Activated CD4-positive, alpha-beta memory T cell treated with anti-CD3 and anti-CD28 coated beads for 36 hours (primary cell): ENCODE data around the gene ASIC1. TPM values are rescaled to one million over a fixed set of nuclear protein-coding genes. Genes with fewer than 3 reads are reported as not detected.
A peak's percentile ranks its signal among the peaks of the same experiment; 100 is the strongest.

Experiments
- CTCF ChIA-PET: fragments of 350-600 bp; sonication (Branson Sonifier 250); formaldehyde crosslinking; loops from one replicate; lab custom pipeline; 2021; ENCODE audit warnings: antibody characterized with exemption, inconsistent platforms; lab: Charles Lee
- POLR2A ChIA-PET: fragments of 350-600 bp; sonication (Branson Sonifier 250); formaldehyde crosslinking; loops from one replicate; lab custom pipeline; 2021; ENCODE audit warnings: antibody characterized with exemption; lab: Charles Lee
- DNase-seq: peaks from one replicate; pipeline ENCODE4 v3.0.0-alpha.2; 2020
- H3K27ac Mint-ChIP-seq: one replicate; pipeline ENCODE4 v1.8.0; 2021; ENCODE audit warnings: mixed read lengths
- H3K27me3 Mint-ChIP-seq: one replicate; pipeline ENCODE4 v1.8.0; 2021; ENCODE audit warnings: mixed read lengths
- H3K36me3 Mint-ChIP-seq: one replicate; pipeline ENCODE4 v1.8.0; 2021; ENCODE audit warnings: mixed read lengths
- H3K4me1 Mint-ChIP-seq: one replicate; pipeline ENCODE4 v1.8.0; 2021; ENCODE audit warnings: low read depth, mixed read lengths
- H3K4me3 Mint-ChIP-seq: one replicate; pipeline ENCODE4 v1.8.0; 2021; ENCODE audit warnings: mild to moderate bottlenecking, mixed read lengths
- H3K9me3 Mint-ChIP-seq: one replicate; pipeline ENCODE4 v1.8.0; 2021; ENCODE audit warnings: mixed read lengths
- intact Hi-C: fragments of 100-400 bp; cut with micrococcal nuclease; formaldehyde crosslinking; loops from one replicate; pipeline ENCODE4 v1.15.1; 2023
- total RNA-seq, 2 experiments: library from RNA; stranded (reverse); gene quantifications; one replicate each; pipeline ENCODE4 v1.2.3, GENCODE V29; 2021

Gene ASIC1
- total RNA-seq, 2 experiments from 2014 or later = 1.1 to 1.6 TPM

GRCh38 chr12:50110127-50110761 lies 52.8 kb downstream of the ASIC1 start:
- ChIA-PET POLR2A (interaction anchor here (2.2 to 4.1 kb wide), 3 partner anchors 8 to 56 kb away, joined by 8 to 34 read pairs (median 21); partner anchors contain the start of genes CERS5 and SMARCD1), CTCF (interaction anchor here (0.6 to 9.4 kb wide), 22 partner anchors 9 to 291 kb away, joined by 4 to 138 read pairs (median 17); partner anchors contain the start of genes CERS5, GPD1, LARP4 and SMARCD1)
- no peak overlapping the region for H3K27ac Mint-ChIP-seq
- H3K9me3 Mint-ChIP-seq = no peaks in the 10 kb centered on the region
- no peaks in the 10 kb centered on the region for H3K27me3 Mint-ChIP-seq
- peaks cover 6% of the 10 kb centered on the region for H3K36me3 Mint-ChIP-seq
- H3K4me1 Mint-ChIP-seq = peaks cover 24% of the 10 kb centered on the region
- peak; percentile 20 for DNase-seq
- intact Hi-C loops = loop anchor here (5.0 to 10.0 kb wide), 2 partner anchors 112 to 205 kb away; no protein-coding TSS in a partner anchor
- no peak overlapping the region for H3K4me3 Mint-ChIP-seq

GRCh38 chr12:50110762-50111351 lies 53.5 kb downstream of the ASIC1 start:
- Mint-ChIP-seq H3K27me3 (no peaks in the 10 kb centered on the region), H3K27ac (peak overlapping the region; percentile 18), H3K36me3 (peaks cover 11% of the 10 kb centered on the region), H3K4me3 (peak overlapping the region; percentile 92), H3K9me3 (no peaks in the 10 kb centered on the region), H3K4me1 (peaks cover 30% of the 10 kb centered on the region)
- intact Hi-C loops = loop anchor here (1.0 to 10.0 kb wide), 4 partner anchors 111 to 393 kb away; partner anchors contain the start of genes DIP2B and LARP4
- ChIA-PET CTCF (interaction anchor here (0.6 to 9.4 kb wide), 40 partner anchors 9 to 620 kb away, joined by 3 to 138 read pairs (median 10); partner anchors contain the start of genes BCDIN3D, CERS5, GPD1 and LARP4), POLR2A (interaction anchor here (1.1 to 4.1 kb wide), 9 partner anchors 9 to 112 kb away, joined by 3 to 34 read pairs (median 6); partner anchors contain the start of genes CERS5, RACGAP1 and SMARCD1)
- peak; percentile 19 for DNase-seq

GRCh38 chr12:50111395-50111692 lies 53.9 kb downstream of the ASIC1 start:
- ChIA-PET CTCF (interaction anchor here (0.6 to 9.4 kb wide), 49 partner anchors 10 to 876 kb away, joined by 3 to 138 read pairs (median 7); partner anchors contain the start of genes BCDIN3D, CERS5, GPD1 and LARP4), POLR2A (interaction anchor here (0.8 to 4.1 kb wide), 14 partner anchors 8 to 370 kb away, joined by 3 to 34 read pairs (median 6); partner anchors contain the start of genes CERS5, GPD1, LIMA1 and RACGAP1)
- H3K27ac Mint-ChIP-seq = peak overlapping the region; percentile 93
- peaks cover 14% of the 10 kb centered on the region for H3K36me3 Mint-ChIP-seq
- DNase-seq = no peak
- peaks cover 34% of the 10 kb centered on the region for H3K4me1 Mint-ChIP-seq
- intact Hi-C loops = loop anchor here (1.0 to 10.0 kb wide), 4 partner anchors 111 to 393 kb away; partner anchors contain the start of genes DIP2B and LARP4
- peak overlapping the region; percentile 92 for H3K4me3 Mint-ChIP-seq
- H3K27me3 Mint-ChIP-seq = no peaks in the 10 kb centered on the region
- H3K9me3 Mint-ChIP-seq = no peaks in the 10 kb centered on the region

- POLR2A ChIA-PET = interaction anchor here (0.6 to 4.1 kb wide), 23 partner anchors 8 to 370 kb away, joined by 3 to 34 read pairs (median 4); partner anchors contain the start of genes CERS5, GPD1, LARP4 and LIMA1
- CTCF ChIA-PET = interaction anchor here (0.6 to 9.4 kb wide), 55 partner anchors 9 to 877 kb away, joined by 3 to 138 read pairs (median 5); partner anchors contain the start of genes BCDIN3D, CERS5, GPD1 and LARP4
- intact Hi-C loops = loop anchor here (1.0 to 10.0 kb wide), 6 partner anchors 27 to 392 kb away; partner anchors contain the start of genes CERS5, DIP2B, LARP4 and SMARCD1
- DNase-seq = peak; percentile 100
- no peaks in the 10 kb centered on the region for H3K27me3 Mint-ChIP-seq
- peak within 1 kb of the TSS; percentile 93 for H3K27ac Mint-ChIP-seq
- peak within 1 kb of the TSS; percentile 92 for H3K4me3 Mint-ChIP-seq
- H3K9me3 Mint-ChIP-seq = no peaks in the 10 kb centered on the region
- peaks cover 18% of the 10 kb centered on the region for H3K36me3 Mint-ChIP-seq
- peaks cover 39% of the 10 kb centered on the region for H3K4me1 Mint-ChIP-seq
These were observed 54.5 kb downstream of the ASIC1 start, which contains the start of gene COX14 for GRCh38 chr12:50111693-50112455. Gene COX14 (plus strand): TSS chr12:50112236. CDS start chr12:50120044, 7,808 bp downstream.

- peak overlapping the region; percentile 93 for H3K27ac Mint-ChIP-seq
- no peak for DNase-seq
- H3K36me3 Mint-ChIP-seq = peaks cover 18% of the 10 kb centered on the region
These were observed 55.2 kb downstream of the ASIC1 start for GRCh38 chr12:50112456-50113218.

GRCh38 chr12:50117057-50117622 lies 59.7 kb downstream of the ASIC1 start:
- Mint-ChIP-seq H3K4me1 (peaks cover 36% of the 10 kb centered on the region), H3K27ac (no peak overlapping the region), H3K36me3 (peaks cover 24% of the 10 kb centered on the region), H3K27me3 (no peaks in the 10 kb centered on the region), H3K9me3 (no peaks in the 10 kb centered on the region), H3K4me3 (no peak overlapping the region)
- peak; percentile 6 for DNase-seq
- POLR2A ChIA-PET = interaction anchor here (1.3 kb wide), 1 partner anchor 32 kb away, joined by 3 read pairs; the partner anchor contains the start of gene SMARCD1
- CTCF ChIA-PET = interaction anchor here (1.2 to 9.4 kb wide), 2 partner anchors 11 to 19 kb away, joined by 3 to 128 read pairs; no protein-coding TSS in a partner anchor
- intact Hi-C loops = loop anchor here (10.0 kb wide), 1 partner anchor 198 kb away; no protein-coding TSS in a partner anchor

More at GRCh38 chr12:50112456-50113218, 55.2 kb downstream of the ASIC1 start:
- intact Hi-C loops = loop anchor here (1.0 to 10.0 kb wide), 4 partner anchors 27 to 202 kb away; partner anchors contain the start of genes CERS5 and SMARCD1
- Mint-ChIP-seq H3K27me3 (no peaks in the 10 kb centered on the region), H3K4me3 (peak overlapping the region; percentile 92), H3K9me3 (no peaks in the 10 kb centered on the region), H3K4me1 (peaks cover 43% of the 10 kb centered on the region)
- CTCF ChIA-PET = interaction anchor here (1.0 to 9.4 kb wide), 30 partner anchors 11 to 818 kb away, joined by 3 to 138 read pairs (median 10); partner anchors contain the start of genes CERS5, GPD1, LARP4 and LIMA1
- POLR2A ChIA-PET = interaction anchor here (0.6 to 4.1 kb wide), 21 partner anchors 8 to 371 kb away, joined by 3 to 34 read pairs (median 4); partner anchors contain the start of genes CERS5, GPD1, LARP4 and LIMA1

- H3K27ac Mint-ChIP-seq = peak overlapping the region; percentile 45
- POLR2A ChIA-PET = no interaction called here
- peaks cover 27% of the 10 kb centered on the region for H3K4me1 Mint-ChIP-seq
- DNase-seq = no peak
- no peaks in the 10 kb centered on the region for H3K27me3 Mint-ChIP-seq
- intact Hi-C loops = loop anchor here (10.0 kb wide), 1 partner anchor 195 kb away; no protein-coding TSS in a partner anchor
- CTCF ChIA-PET = interaction anchor here (0.5 to 0.6 kb wide), 2 partner anchors 13 to 338 kb away, joined by 3 read pairs; no protein-coding TSS in a partner anchor
- no peak overlapping the region for H3K4me3 Mint-ChIP-seq
- H3K36me3 Mint-ChIP-seq = peaks cover 25% of the 10 kb centered on the region
- H3K9me3 Mint-ChIP-seq = no peaks in the 10 kb centered on the region
These were observed 62.0 kb downstream of the ASIC1 start for GRCh38 chr12:50119387-50119786.

- Mint-ChIP-seq H3K27ac (no peak overlapping the region), H3K4me1 (peaks cover 28% of the 10 kb centered on the region), H3K36me3 (peaks cover 22% of the 10 kb centered on the region), H3K9me3 (no peaks in the 10 kb centered on the region), H3K27me3 (no peaks in the 10 kb centered on the region), H3K4me3 (no peak overlapping the region)
- ChIA-PET CTCF (interaction anchor here (1.2 to 3.0 kb wide), 3 partner anchors 9 to 12 kb away, joined by 4 to 21 read pairs (median 5); partner anchors contain the start of gene COX14), POLR2A (interaction anchor here (0.7 kb wide), 1 partner anchor 8 kb away, joined by 3 read pairs; the partner anchor contains the start of gene COX14)
- intact Hi-C loops = no loop called here
- no peak for DNase-seq
These were observed 63.1 kb downstream of the ASIC1 start for GRCh38 chr12:50120521-50120920.

- POLR2A ChIA-PET = no interaction called here
- no peak for DNase-seq
These were observed 63.6 kb downstream of the ASIC1 start for GRCh38 chr12:50120953-50121352.

More at GRCh38 chr12:50120953-50121352, 63.6 kb downstream of the ASIC1 start:
- CTCF ChIA-PET = interaction anchor here (1.2 to 3.0 kb wide), 3 partner anchors 8 to 11 kb away, joined by 4 to 21 read pairs (median 5); partner anchors contain the start of gene COX14
- peaks cover 27% of the 10 kb centered on the region for H3K4me1 Mint-ChIP-seq
- intact Hi-C loops = no loop called here
- H3K4me3 Mint-ChIP-seq = no peak overlapping the region
- H3K36me3 Mint-ChIP-seq = peaks cover 18% of the 10 kb centered on the region
- no peaks in the 10 kb centered on the region for H3K9me3 Mint-ChIP-seq
- no peaks in the 10 kb centered on the region for H3K27me3 Mint-ChIP-seq
- H3K27ac Mint-ChIP-seq = no peak overlapping the region
